ENCODE results near the gene CTDSPL. TPM values are rescaled to one million over a fixed set of nuclear protein-coding genes. Genes with fewer than 3 reads are reported as not detected.

Gene CTDSPL
- total RNA-seq, 1 experiment from 2014 or later, result 24.6 TPM

GRCh38 chr3:37836589-37836988 is 25.1 kb upstream of the CTDSPL start:
- Histone ChIP-seq H3K9me3 (no peaks in the 10 kb centered on the region), H3K36me3 (no peaks in the 10 kb centered on the region), H3K27me3 (no peaks in the 10 kb centered on the region), H3K4me3 (no peak overlapping the region)
- no peak for DNase-seq

DNA sequence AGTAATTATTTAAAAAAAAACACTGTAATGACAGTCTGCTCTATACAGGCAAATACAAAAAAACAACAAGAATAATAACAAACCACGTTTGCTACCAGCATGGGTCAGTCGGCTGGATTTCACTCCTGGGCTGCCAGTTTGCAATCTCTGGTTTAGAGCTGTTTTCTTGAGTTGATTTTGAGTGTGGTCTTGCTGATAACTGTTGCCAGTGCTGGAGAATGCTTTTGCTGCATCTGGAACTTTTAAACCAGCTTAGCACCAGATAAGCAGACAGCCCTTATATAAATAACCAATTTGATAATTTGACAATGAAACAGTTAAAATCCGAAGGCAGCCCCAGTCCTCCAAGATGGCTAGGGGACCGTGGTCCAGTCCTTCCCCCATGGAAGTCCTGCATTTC is 14.0 kb upstream of the CTDSPL start:
- Histone ChIP-seq H3K27me3 (no peaks in the 10 kb centered on the region), H3K9me3 (no peaks in the 10 kb centered on the region), H3K4me3 (no peak overlapping the region), H3K36me3 (no peaks in the 10 kb centered on the region)
- no peak for DNase-seq

- Histone ChIP-seq H3K36me3 (no peaks in the 10 kb centered on the region), H3K9me3 (no peaks in the 10 kb centered on the region), H3K27me3 (no peaks in the 10 kb centered on the region), H3K4me3 (no peak overlapping the region)
- DNase-seq, result no peak
Measured at GRCh38 chr3:37849146-37849923, 12.3 kb upstream of the CTDSPL start.

DNA sequence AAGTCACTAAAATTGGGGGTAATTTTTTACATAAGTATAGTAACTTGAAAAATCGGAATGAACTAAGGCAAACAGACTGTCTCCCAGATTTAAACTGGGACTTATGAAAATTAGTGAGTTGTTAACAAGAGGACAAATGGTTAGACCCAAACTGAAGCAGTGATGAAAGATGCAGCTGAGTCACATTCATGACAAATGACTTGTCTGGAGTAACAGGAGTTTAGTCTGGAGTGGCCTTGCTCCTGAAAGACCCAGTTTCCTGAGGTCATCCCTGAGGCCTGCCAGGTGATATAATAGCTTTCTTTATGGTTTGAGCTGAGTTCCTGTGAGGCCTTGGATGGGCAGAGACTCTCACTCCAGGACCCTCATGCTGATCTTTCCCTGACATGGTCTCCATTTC is 9.6 kb upstream of the CTDSPL start:
- Histone ChIP-seq H3K36me3 (no peaks in the 10 kb centered on the region), H3K9me3 (no peaks in the 10 kb centered on the region), H3K27me3 (no peaks in the 10 kb centered on the region), H3K4me3 (no peak overlapping the region)
- no peak for DNase-seq

GRCh38 chr3:37852771-37853170 is 8.9 kb upstream of the CTDSPL start:
- no peak for DNase-seq
- Histone ChIP-seq H3K27me3 (no peaks in the 10 kb centered on the region), H3K9me3 (no peaks in the 10 kb centered on the region), H3K36me3 (no peaks in the 10 kb centered on the region), H3K4me3 (no peak overlapping the region)

DNA sequence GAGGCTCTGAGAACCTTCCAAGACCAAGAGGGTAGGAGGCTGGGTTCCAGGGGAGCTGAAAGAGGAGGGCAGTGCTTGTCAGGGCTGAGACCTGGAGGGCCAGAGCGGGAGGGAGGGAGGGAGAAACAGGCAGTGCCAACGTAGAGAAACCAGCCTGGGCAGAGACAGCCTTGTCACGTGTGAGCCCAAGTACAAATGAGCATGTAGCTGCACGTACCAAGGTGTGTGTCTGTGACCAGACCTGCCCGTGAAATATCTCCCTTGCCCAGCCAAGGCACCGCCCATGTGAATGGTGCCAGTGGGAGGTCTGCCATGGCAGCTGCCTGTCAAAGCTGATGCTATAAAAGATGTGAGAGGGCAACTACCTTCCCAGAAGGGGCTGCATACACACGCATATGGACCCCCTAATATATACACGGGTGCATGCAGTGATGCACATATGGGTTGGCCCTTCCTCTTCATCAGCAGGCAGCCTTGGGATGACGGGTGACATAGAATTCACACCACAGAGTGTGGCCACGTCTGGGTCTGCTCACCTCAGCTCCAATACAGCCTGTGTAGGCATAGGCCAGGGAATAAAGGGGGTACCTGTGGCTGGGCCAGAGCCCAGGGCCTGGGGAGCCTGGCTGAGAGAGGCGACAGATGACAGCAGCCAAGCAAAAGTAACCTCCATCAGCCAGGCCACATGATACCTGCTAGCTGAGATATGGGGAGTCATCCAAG is 7.8 kb upstream of the CTDSPL start:
- no peak for DNase-seq
- Histone ChIP-seq H3K4me3 (no peak overlapping the region), H3K9me3 (no peaks in the 10 kb centered on the region), H3K27me3 (no peaks in the 10 kb centered on the region), H3K36me3 (no peaks in the 10 kb centered on the region)

GRCh38 chr3:37855363-37855970 is 6.2 kb upstream of the CTDSPL start:
- Histone ChIP-seq H3K27me3 (no peaks in the 10 kb centered on the region), H3K9me3 (no peaks in the 10 kb centered on the region), H3K36me3 (no peaks in the 10 kb centered on the region), H3K4me3 (no peak overlapping the region)
- peak; percentile 46 for DNase-seq

DNA sequence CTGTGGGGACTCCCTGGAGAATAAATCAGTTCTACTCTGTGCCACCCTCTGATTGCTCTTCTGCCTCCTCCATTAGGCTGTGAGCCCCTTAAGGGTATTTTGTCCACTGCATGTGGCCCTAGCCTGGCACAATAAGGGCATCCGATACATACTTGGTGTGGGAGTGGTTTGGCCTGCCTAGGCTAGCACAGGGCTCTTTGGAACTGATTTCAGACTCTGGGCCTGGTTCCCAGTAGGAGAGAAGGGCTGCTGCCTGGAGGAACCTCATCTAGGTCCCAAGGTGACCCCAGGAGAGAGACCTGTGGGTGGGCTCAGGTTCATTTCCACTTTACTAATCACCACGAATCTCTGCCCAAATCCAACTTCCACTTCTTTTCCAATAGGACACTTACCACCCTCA is 5.3 kb upstream of the CTDSPL start:
- Histone ChIP-seq H3K27me3 (no peaks in the 10 kb centered on the region), H3K36me3 (no peaks in the 10 kb centered on the region), H3K4me3 (no peak overlapping the region), H3K9me3 (no peaks in the 10 kb centered on the region)
- DNase-seq, result peak; percentile 9

- no peak for DNase-seq
- Histone ChIP-seq H3K4me3 (no peak overlapping the region), H3K36me3 (no peaks in the 10 kb centered on the region), H3K9me3 (no peaks in the 10 kb centered on the region), H3K27me3 (no peaks in the 10 kb centered on the region)
Measured at GRCh38 chr3:37858742-37859141, 2.9 kb upstream of the CTDSPL start.

DNA sequence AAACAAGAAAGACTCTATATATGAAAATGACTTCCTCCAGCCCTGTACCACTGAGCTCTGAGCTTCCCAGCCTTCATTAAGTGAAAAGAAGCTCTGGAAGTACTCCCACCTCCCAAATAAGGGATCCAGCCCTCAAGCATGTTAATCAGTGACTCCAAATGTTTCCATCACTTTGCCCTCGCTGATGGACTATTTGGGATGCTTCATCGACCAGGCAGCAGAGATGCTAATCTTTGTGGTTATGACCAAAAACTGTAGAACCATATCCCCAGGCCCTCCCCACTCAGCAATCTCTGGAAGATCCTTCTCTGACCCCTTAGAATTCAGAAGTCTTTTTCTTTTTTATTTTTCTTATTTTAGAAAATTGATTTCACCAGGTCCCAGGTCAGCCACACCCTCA is 2.3 kb upstream of the CTDSPL start:
- no peaks in the 10 kb centered on the region for H3K27me3 ChIP-seq
- no peak for DNase-seq
- no peaks in the 10 kb centered on the region for H3K9me3 ChIP-seq
- H3K36me3 ChIP-seq, result no peaks in the 10 kb centered on the region
- H3K4me3 ChIP-seq, result no peak overlapping the region

- Histone ChIP-seq H3K9me3 (no peaks in the 10 kb centered on the region), H3K36me3 (no peaks in the 10 kb centered on the region), H3K27me3 (no peaks in the 10 kb centered on the region), H3K4me3 (0 out of 2 replicates have a peak overlapping the region, but pooled peaks have one; percentile 11)
- DNase-seq, result no peak
Measured at GRCh38 chr3:37859908-37860199, 1.8 kb upstream of the CTDSPL start.

GRCh38 chr3:37862219-37862902 is 681 bp downstream of the CTDSPL start:
- H3K9me3 ChIP-seq, result no peaks in the 10 kb centered on the region
- H3K36me3 ChIP-seq, result no peaks in the 10 kb centered on the region
- peak; percentile 66 for DNase-seq
- H3K4me3 ChIP-seq, result peak overlapping the region; percentile 59
- H3K27me3 ChIP-seq, result no peaks in the 10 kb centered on the region

DNA sequence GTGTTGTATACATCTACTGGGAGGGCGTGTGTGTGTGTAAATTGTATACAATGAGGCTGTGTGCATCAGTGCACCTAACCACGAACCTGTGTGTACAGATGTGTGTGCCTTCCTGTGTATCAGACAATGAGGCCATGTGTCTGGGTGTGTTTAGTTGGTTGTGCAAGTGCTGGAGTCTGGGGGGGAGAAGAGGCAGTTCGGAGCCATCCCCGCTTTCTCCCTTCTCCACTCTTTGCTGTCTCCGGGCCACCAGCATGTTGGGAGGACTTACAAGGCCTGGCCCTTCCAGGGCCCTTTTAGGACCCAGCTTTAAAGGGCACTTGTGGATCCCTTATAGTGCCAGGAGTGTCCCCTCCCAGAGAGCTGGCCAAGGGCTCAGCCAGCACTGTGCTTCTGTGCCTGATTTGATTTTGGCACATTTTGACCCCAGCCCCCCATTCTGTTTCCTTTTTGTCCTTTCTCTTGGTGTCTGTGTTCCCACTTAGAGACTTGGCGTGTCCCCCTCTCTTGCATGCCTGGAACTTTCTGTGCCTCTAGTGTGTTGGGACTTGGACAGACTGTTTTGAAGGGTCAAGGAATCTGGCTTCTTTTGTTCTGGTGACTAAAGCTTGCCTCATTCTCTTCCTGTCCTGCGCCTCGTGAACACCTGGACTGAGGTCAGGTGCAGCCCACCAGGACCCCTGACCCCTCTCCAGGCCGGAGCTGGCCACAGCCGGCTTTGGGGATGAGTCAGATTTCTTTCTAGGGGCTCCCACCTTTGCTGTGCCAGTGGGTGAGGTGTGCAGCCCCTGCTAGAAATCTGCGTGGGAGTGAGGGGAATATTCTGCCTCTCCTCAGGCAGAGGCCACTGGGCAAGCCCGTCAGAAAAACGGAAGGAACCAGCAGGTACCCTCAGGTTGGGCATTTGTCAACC is 1.5 kb downstream of the CTDSPL start:
- DNase-seq, result no peak
- no peaks in the 10 kb centered on the region for H3K27me3 ChIP-seq
- H3K36me3 ChIP-seq, result no peaks in the 10 kb centered on the region
- no peaks in the 10 kb centered on the region for H3K9me3 ChIP-seq
- H3K4me3 ChIP-seq, result peak overlapping the region; percentile 59

DNA sequence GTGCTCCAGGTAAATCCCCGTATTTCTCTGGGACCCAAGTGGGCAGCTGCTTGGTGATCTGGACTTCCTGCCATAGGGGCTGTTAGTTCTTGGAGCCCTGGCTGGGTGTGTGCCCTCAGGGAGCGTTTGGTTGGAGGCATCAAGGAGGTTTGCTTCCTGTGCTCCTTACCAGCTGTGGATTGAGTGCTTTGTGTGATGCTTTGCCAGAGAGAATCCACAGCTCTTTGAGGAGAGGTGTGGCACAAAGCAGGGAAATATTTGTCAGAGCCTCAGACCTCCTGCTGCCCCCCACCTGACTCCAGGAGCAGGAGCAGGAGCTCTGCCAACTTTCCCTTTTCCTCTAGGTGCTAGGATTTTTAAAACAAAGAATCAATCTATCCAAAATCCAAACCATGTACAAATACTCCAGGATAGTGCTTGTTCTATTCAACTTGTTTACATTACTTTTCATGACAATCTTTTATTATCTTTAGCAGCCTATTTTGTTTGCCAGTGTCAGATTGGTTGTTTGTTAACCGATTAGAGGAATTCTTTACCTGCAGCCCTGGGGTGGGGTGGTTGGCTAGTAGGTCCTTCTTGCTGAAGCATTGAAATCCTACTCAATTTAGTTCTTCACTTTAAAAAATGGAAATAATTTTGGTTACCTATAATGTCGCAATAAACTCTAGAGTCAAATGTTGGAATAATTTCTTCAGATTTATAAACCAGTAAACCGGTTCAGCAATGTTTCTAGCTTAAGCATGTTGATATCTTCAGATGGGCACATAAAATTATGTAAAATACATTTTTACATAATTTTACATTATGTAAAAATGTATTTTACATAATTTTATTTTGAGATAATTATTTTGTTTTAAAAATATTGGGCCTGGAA is 2.5 kb downstream of the CTDSPL start:
- Histone ChIP-seq H3K36me3 (no peaks in the 10 kb centered on the region), H3K27me3 (no peaks in the 10 kb centered on the region), H3K9me3 (no peaks in the 10 kb centered on the region), H3K4me3 (no peak overlapping the region)
- DNase-seq, result peak; percentile 10

- H3K27me3 ChIP-seq, result no peaks in the 10 kb centered on the region
- no peaks in the 10 kb centered on the region for H3K36me3 ChIP-seq
- no peaks in the 10 kb centered on the region for H3K9me3 ChIP-seq
- no peak overlapping the region for H3K4me3 ChIP-seq
- no peak for DNase-seq
Measured at GRCh38 chr3:37864904-37865303, 3.2 kb downstream of the CTDSPL start.
